Mesodermal cell (in vitro differentiated cells): ENCODE data around the gene ACTR5.
"Not testable (repeated sequence)": the region's sequence is repeated elsewhere in the genome, so short reads cannot be mapped to it uniquely, and the experiment has no call there.

ENCODE experiments used
- H3K27ac ChIP-seq: 2 replicates; pipeline ENCODE4 v1.7.0; 2013; ENCODE audit warnings: mild to moderate bottlenecking, low read depth, low read length, moderate library complexity; ENCODE audit not compliant: severe bottlenecking
- H3K36me3 ChIP-seq: 2 replicates; pipeline ENCODE4 v1.7.1; 2013; ENCODE audit warnings: mild to moderate bottlenecking, low read length, moderate library complexity; ENCODE audit not compliant: control insufficient read depth, insufficient read depth
- H3K4me1 ChIP-seq: one replicate; pipeline ENCODE4 v1.7.1; 2013; ENCODE audit warnings: mild to moderate bottlenecking, low read length; ENCODE audit not compliant: insufficient read depth, control insufficient read depth, poor library complexity, severe bottlenecking
- H3K4me3 ChIP-seq: 2 replicates; pipeline ENCODE4 v1.7.0; 2013; ENCODE audit warnings: low read length, control low read depth, mild to moderate bottlenecking; ENCODE audit not compliant: insufficient read depth, poor library complexity, severe bottlenecking; ENCODE audit errors: extremely low read depth
- H3K9me3 ChIP-seq: 2 replicates; pipeline ENCODE4 v1.7.1; 2013; ENCODE audit warnings: mild to moderate bottlenecking, low read length, moderate library complexity; ENCODE audit not compliant: control insufficient read depth
- WGBS, 2 experiments: methylation state at CpG; one replicate each; pipeline ENCODE4 v1.1.5; 2013; ENCODE audit warnings: missing lambda C conversion rate in 2 of 2; ENCODE audit not compliant: insufficient coverage in 2 of 2; 5-methylcytosine and 5-hydroxymethylcytosine counted together

Gene ACTR5

DNA sequence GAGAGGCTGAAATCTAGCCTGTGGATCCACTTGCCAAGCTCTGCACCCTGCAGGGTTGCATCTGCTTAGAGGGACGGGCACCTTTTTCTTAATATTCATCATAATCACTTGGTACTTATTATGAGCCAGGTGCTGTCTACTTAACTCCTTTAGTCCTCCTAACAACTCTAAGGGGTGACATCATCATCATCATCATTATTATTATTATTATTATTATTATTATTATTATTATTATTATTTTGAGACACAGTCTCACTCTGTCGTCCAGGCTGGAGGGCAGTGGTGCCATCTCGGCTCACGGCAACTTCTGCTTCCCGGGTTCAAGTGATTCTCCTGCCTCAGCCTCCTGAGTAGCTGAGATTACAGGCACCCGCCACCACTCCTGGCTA is 65.3 kb downstream of the ACTR5 start:
- not testable (repeated sequence) for H3K36me3 ChIP-seq, H3K27ac ChIP-seq, H3K9me3 ChIP-seq, H3K4me3 ChIP-seq
- 89 to 93% methylated on average over 3 to 6 of the region's 6 CpGs for WGBS, 2 experiments
- peaks cover 11% of the 10 kb centered on the region for H3K4me1 ChIP-seq

DNA sequence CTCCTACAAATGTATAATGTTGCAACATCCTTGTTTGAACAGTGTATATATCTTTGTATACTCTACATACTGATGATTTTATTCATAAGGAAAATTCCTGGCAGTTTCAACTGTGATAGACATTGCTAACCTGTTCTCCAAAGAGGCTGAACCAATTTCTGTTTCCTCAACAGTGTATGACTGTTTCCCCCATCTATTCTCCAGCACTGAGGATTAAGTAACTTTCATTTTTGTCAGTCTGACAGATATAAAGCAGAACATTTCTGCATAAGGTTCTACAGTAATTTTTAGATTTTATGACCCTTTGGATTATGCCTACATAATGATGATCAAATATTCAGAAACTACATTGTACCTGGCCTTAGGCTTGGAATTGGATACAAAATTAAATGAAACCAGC is 67.2 kb downstream of the ACTR5 start:
- H3K4me1 ChIP-seq = peaks cover 4% of the 10 kb centered on the region
- no peak overlapping the region for H3K4me3 ChIP-seq
- H3K36me3 ChIP-seq = no peaks in the 10 kb centered on the region

DNA sequence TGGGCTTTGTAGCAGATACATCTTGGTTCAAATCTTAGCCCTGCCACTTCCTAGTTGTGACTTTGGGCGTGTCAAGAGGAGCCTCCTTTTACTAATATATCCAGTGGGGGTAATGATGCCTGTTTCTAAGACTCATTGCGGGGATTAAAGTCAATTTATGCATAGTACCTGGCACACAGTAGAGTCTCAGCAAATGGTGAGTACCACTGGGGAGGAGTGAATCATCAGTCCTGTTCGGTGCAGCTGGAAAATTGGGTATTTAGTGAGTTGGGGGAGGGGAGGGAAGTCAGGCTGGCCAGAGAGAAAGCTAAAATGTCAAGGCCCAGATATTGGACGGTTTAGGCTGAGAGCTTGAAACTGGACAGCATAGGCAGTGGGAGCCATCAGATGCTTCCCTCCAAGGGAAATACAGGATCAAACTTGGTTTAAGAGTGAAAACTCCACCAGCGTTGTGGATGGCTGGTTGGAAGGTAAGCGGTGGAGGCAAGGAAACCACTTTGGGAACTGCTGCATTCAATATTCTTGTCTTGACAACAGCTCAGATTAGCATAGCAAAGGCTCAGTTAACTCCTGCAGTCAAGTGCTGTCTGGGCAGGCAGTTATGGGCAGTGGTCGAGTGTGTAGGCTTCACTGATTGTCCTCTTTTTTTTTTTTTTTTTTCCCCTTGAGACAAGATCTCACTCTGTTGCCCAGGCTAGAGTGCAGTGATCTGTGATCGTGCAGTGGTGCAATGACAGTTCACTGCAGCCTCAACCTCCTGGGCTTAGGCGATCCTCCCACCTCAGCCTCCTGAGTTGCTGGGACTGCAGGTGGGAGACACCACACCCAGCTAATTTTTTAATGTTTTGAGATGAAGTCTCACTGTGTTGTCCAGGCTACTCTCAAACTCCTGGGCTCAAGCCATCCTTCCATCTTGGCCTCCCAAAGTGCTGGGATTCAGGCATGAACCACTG is 70.1 kb downstream of the ACTR5 start:
- Histone ChIP-seq H3K4me3 (no peak overlapping the region), H3K36me3 (no peaks in the 10 kb centered on the region), H3K27ac (no peak overlapping the region), H3K4me1 (peaks cover 4% of the 10 kb centered on the region), H3K9me3 (no peaks in the 10 kb centered on the region)
- WGBS, 2 experiments = 69 to 75% methylated on average over 7 to 8 of the region's 9 CpGs

More for the DNA sequence above, 67.2 kb downstream of the ACTR5 start:
- no peak overlapping the region for H3K27ac ChIP-seq
- no peaks in the 10 kb centered on the region for H3K9me3 ChIP-seq
